ENCODE measurements around the gene C22orf39.

DNA sequence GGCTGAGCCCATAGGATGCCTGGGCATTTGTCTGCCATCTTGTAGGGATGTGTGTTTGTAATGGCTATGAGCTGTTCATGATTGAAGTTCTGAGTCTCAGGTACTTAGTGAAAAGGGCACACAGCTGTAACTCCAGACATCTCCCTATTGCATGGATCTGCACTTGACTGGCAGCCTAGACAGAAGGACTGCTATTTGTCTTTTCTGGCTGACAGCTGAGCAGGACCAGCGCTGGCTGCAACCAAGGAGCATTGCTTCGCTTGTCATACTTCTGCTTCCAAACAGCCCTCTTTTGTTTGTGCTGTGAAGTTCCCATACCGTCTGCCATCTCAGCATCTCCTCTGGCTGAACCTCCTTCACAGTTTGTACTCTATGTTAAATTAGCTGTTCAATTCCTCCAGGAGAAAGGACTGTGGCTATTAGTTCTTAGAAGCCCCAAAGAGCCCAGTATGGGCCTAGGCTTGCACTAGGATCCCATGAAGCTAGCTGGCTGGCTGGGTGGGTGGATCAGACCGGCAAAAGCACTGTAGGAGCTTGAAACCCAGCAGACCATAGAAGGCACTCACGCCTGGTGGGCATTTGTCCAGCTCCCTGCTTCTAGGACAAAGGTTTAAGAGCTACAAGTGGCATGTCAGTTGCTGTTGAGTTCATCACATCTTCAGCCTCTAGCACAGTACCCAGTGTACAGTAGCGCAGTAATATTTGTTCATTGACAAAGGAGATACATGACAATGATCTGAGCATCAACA, 36.4 kb downstream of the C22orf39 start:
- TF ChIP-seq, protein P1, sequence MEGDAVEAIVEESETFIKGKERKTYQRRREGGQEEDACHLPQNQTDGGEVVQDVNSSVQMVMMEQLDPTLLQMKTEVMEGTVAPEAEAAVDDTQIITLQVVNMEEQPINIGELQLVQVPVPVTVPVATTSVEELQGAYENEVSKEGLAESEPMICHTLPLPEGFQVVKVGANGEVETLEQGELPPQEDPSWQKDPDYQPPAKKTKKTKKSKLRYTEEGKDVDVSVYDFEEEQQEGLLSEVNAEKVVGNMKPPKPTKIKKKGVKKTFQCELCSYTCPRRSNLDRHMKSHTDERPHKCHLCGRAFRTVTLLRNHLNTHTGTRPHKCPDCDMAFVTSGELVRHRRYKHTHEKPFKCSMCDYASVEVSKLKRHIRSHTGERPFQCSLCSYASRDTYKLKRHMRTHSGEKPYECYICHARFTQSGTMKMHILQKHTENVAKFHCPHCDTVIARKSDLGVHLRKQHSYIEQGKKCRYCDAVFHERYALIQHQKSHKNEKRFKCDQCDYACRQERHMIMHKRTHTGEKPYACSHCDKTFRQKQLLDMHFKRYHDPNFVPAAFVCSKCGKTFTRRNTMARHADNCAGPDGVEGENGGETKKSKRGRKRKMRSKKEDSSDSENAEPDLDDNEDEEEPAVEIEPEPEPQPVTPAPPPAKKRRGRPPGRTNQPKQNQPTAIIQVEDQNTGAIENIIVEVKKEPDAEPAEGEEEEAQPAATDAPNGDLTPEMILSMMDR (IDR thresholded peaks at IDR 0.05; ENCODE audit: borderline replicate concordance, extremely low read depth, low read length, poor library complexity, severe bottlenecking), result no peak
- TF ChIP-seq EZH2 (IDR thresholded peaks at IDR 0.05; ENCODE audit: borderline replicate concordance, low read depth, low read length, severe bottlenecking), result no peak
